GM23338 (cell line): ENCODE results near the gene RNF186. TPM values are rescaled to one million over a fixed set of nuclear protein-coding genes. Genes with fewer than 3 reads are reported as not detected.
A peak's percentile ranks its signal among the peaks of the same experiment; 100 is the strongest.

Source experiments
- ATAC-seq: fragments of 200-7000 bp; cut with Tn5 transposase; 3 replicates; pipeline ENCODE4 v1.9.1; 2020
- DNase-seq: peaks from one replicate; pipeline ENCODE4 v3.0.0-alpha.2; 2015; ENCODE audit warnings: low spot score
- H2AFZ ChIP-seq: fragments of 200-600 bp; sonication (generic); 2 replicates; pipeline ENCODE4 v1.8.0; 2016; ENCODE audit warnings: antibody characterized with exemption, mild to moderate bottlenecking, moderate library complexity
- H3F3A ChIP-seq: fragments of 200-600 bp; sonication (generic); replicated peaks from 2 replicates; pipeline ENCODE4 v1.8.0; 2017; ENCODE audit warnings: antibody characterized with exemption, mixed run types, low read depth
- H3K27ac ChIP-seq: fragments of 200-600 bp; sonication (generic); 2 replicates; pipeline ENCODE4 v1.6.1; 2016; ENCODE audit warnings: low read depth
- H3K27me3 ChIP-seq: fragments of 200-600 bp; sonication (generic); 2 replicates; pipeline ENCODE4 v1.8.0; 2016; ENCODE audit warnings: mild to moderate bottlenecking, mixed run types, moderate library complexity; ENCODE audit not compliant: insufficient read depth
- H3K36me3 ChIP-seq: fragments of 200-600 bp; sonication (generic); 2 replicates; pipeline ENCODE4 v1.8.0; 2016; ENCODE audit warnings: mild to moderate bottlenecking; ENCODE audit not compliant: insufficient read depth
- H3K4me1 ChIP-seq: fragments of 200-600 bp; sonication (generic); 2 replicates; pipeline ENCODE4 v1.8.0; 2016; ENCODE audit warnings: mild to moderate bottlenecking, moderate library complexity; ENCODE audit not compliant: insufficient read depth
- H3K4me2 ChIP-seq: fragments of 200-600 bp; sonication (generic); 2 replicates; pipeline ENCODE4 v1.7.1; 2017; ENCODE audit warnings: mixed run types
- H3K4me3 ChIP-seq: fragments of 200-600 bp; sonication (generic); 2 replicates; pipeline ENCODE4 v1.6.1; 2016; ENCODE audit warnings: mixed run types
- H3K79me2 ChIP-seq: fragments of 200-600 bp; sonication (generic); replicated peaks from 2 replicates; pipeline ENCODE4 v1.8.0; 2017; ENCODE audit warnings: mild to moderate bottlenecking; ENCODE audit not compliant: insufficient read depth
- H3K9me2 ChIP-seq: fragments of 200-600 bp; sonication (generic); 2 replicates; pipeline ENCODE4 v1.8.0; 2017; ENCODE audit not compliant: insufficient read depth
- H4K20me1 ChIP-seq: fragments of 200-600 bp; sonication (generic); replicated peaks from 2 replicates; pipeline ENCODE4 v1.8.0; 2017; ENCODE audit warnings: mild to moderate bottlenecking; ENCODE audit not compliant: insufficient read depth
- H3K27ac Mint-ChIP-seq: 2 replicates; pipeline ENCODE4 v1.8.0; 2020; ENCODE audit warnings: inconsistent platforms, mild to moderate bottlenecking, moderate library complexity, mixed read lengths
- H3K27me3 Mint-ChIP-seq: 3 replicates; pipeline ENCODE4 v1.8.0; 2022; ENCODE audit warnings: low read depth, mild to moderate bottlenecking, moderate library complexity, mixed read lengths, inconsistent platforms; ENCODE audit not compliant: insufficient read depth, poor library complexity
- H3K36me3 Mint-ChIP-seq: 3 replicates; pipeline ENCODE4 v1.8.0; 2021; ENCODE audit warnings: low read depth, mild to moderate bottlenecking, inconsistent platforms, moderate library complexity, mixed read lengths
- H3K4me1 Mint-ChIP-seq: 3 replicates; pipeline ENCODE4 v1.8.0; 2020; ENCODE audit warnings: mild to moderate bottlenecking, inconsistent platforms, mixed read lengths
- H3K4me3 Mint-ChIP-seq: 3 replicates; pipeline ENCODE4 v1.8.0; 2021; ENCODE audit warnings: moderate library complexity, mild to moderate bottlenecking, inconsistent platforms, mixed read lengths
- H3K9me3 Mint-ChIP-seq: 3 replicates; pipeline ENCODE4 v1.8.0; 2020; ENCODE audit warnings: moderate library complexity, mild to moderate bottlenecking, inconsistent platforms, mixed read lengths
- EZH2phosphoT487 ChIP-seq: fragments of 200-600 bp; sonication (generic); IDR thresholded peaks from one replicate; pipeline ENCODE4 v1.8.1; 2018; ENCODE audit warnings: antibody characterized with exemption; ENCODE audit not compliant: unreplicated experiment
- REST ChIP-seq: IDR thresholded peaks from one replicate; pipeline ENCODE4 v1.6.1; 2018; ENCODE audit warnings: antibody characterized with exemption; ENCODE audit not compliant: unreplicated experiment
- ZNF462 ChIP-seq: fragments of 250-450 bp; sonication (Bioruptor Pico); IDR thresholded peaks from 2 replicates; pipeline ENCODE4 v1.5.0; 2020; ENCODE audit warnings: mild to moderate bottlenecking, moderate library complexity
- polyA plus RNA-seq: library from polyadenylated mRNA; unstranded; fragments of >200 nt; fragmentation: Nextera tagmentation; extraction: Ambion mirVana; gene quantifications from 2 replicates; pipeline ENCODE4 v1.2.1, GENCODE V29; 2016
- total RNA-seq: library from RNA; depleted of rRNA; stranded (reverse); fragments of >200 nt; shearing (Covaris generic); gene quantifications from 2 replicates; pipeline ENCODE4 v1.2.3, GENCODE V29; 2014

RNF186 gene
- total and polyA plus RNA-seq, 2 experiments from 2014 or later, result not detected

- no peaks in the 10 kb centered on the region for H3K36me3 Mint-ChIP-seq
- no peak for TF ChIP-seq ZNF462 (CRISPR knock-in tag)
- H3K27me3 ChIP-seq, result no peaks in the 10 kb centered on the region
- H3K27ac ChIP-seq, result no peak overlapping the region
- H3K27ac Mint-ChIP-seq, result no peak overlapping the region
- H3K4me2 ChIP-seq, result no peak overlapping the region
- no peaks in the 10 kb centered on the region; the same call in 1 of the 2 replicates for H4K20me1 ChIP-seq
- H3F3A ChIP-seq, result no peaks in the 10 kb centered on the region
- no peaks in the 10 kb centered on the region for H3K9me3 Mint-ChIP-seq
- H3K4me1 Mint-ChIP-seq, result peaks cover 28% of the 10 kb centered on the region
- H3K4me3 ChIP-seq, result no peak overlapping the region
- H3K27me3 Mint-ChIP-seq, result peaks cover 22% of the 10 kb centered on the region
- ATAC-seq, result no peak
- no peaks in the 10 kb centered on the region for H3K9me2 ChIP-seq
- H2AFZ ChIP-seq, result no peak overlapping the region
- no peaks in the 10 kb centered on the region for H3K36me3 ChIP-seq
- no peak overlapping the region for H3K4me3 Mint-ChIP-seq
- H3K79me2 ChIP-seq, result no peaks in the 10 kb centered on the region
- peaks cover 10% of the 10 kb centered on the region; the same call in 1 of the 2 replicates for H3K4me1 ChIP-seq
- DNase-seq, result no peak
Observed at GRCh38 chr1:19770436-19771190, 44.5 kb downstream of the RNF186 start.

GRCh38 chr1:19769211-19769932, 45.7 kb downstream of the RNF186 start:
- H3K27ac ChIP-seq, result no peak overlapping the region
- Mint-ChIP-seq H3K27ac (no peak overlapping the region), H3K36me3 (no peaks in the 10 kb centered on the region), H3K4me3 (peak overlapping the region; percentile 4; the same call in 1 of the 3 replicates), H3K9me3 (no peaks in the 10 kb centered on the region), H3K4me1 (peaks cover 31% of the 10 kb centered on the region), H3K27me3 (peaks cover 22% of the 10 kb centered on the region)
- H3K9me2 ChIP-seq, result no peaks in the 10 kb centered on the region
- TF ChIP-seq EZH2phosphoT487 (no peak), REST (no peak)
- peaks cover 10% of the 10 kb centered on the region; the same call in 1 of the 2 replicates for H3K4me1 ChIP-seq
- no peaks in the 10 kb centered on the region for H3F3A ChIP-seq
- no peaks in the 10 kb centered on the region; the same call in 1 of the 2 replicates for H4K20me1 ChIP-seq
- ATAC-seq, result peak; percentile 67
- H3K27me3 ChIP-seq, result no peaks in the 10 kb centered on the region
- H3K4me3 ChIP-seq, result no peak overlapping the region
- H3K4me2 ChIP-seq, result no peak overlapping the region
- H3K36me3 ChIP-seq, result no peaks in the 10 kb centered on the region
- DNase-seq, result no peak
- H2AFZ ChIP-seq, result no peak overlapping the region; the same call in 1 of the 2 replicates
- no peaks in the 10 kb centered on the region for H3K79me2 ChIP-seq
